ENCODE measurements around the gene CAMTA1. TPM values are rescaled to one million over a fixed set of nuclear protein-coding genes. Genes with fewer than 3 reads are reported as not detected.

Gene CAMTA1
- total RNA-seq, 1 donor from 2014 or later: 38.1 TPM

DNA sequence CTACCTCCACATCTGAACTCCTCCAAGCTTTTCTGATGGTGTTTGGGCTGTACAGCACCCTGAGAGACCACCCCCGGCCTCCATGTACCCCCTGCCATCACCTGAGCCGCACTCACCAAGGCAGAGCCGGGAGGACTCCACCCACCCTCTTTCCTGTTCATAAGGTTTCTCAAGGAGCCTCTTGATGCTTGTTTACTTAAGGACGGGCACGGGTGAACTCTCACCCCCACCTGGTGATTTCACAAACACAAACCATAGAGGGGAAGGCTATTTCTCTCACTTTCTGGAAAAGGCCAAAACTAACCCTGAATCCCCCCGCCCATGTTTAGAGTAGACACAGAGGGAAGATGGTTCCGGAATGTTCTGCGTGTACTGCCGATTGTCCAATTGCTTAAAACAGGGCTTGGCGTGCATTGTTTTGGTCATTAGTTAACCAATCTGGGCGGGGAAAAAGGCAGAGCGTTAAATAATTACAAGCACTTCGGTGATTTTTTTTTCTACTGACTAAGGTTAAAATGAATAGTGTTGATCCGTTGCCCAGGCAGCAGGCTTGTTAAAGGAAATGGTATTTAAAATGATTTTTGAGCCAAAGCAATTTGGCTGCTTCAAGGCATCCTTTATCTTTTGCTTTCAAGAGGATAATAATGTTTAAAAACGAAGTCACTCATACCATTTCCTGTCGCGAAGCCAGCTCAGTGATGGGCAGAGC is 706.0 kb downstream of the CAMTA1 start:
- H3K27ac ChIP-seq (ENCODE audit: low read depth, low read length): no peak overlapping the region
- no peaks in the 10 kb centered on the region for H3K36me3 ChIP-seq (ENCODE audit: control insufficient read depth in 3 of 3, insufficient read depth in 3 of 3, low read length in 3 of 3)
- no peak overlapping the region for H3K4me3 ChIP-seq (ENCODE audit: low read length in 3 of 3)
- H3K4me1 ChIP-seq (ENCODE audit: control insufficient read depth in 3 of 3, insufficient read depth in 3 of 3, low read length in 3 of 3): peaks cover 0 to 5% (median 0%) of the 10 kb centered on the region in 3 donors
- H3K9ac ChIP-seq (ENCODE audit: low read depth in 1 of 3, low read length in 3 of 3): no peak overlapping the region
- no peaks in the 10 kb centered on the region for H3K9me3 ChIP-seq (ENCODE audit: control insufficient read depth in 3 of 3, low read length in 3 of 3)
- H3K27me3 ChIP-seq (ENCODE audit: control insufficient read depth in 3 of 3, insufficient read depth in 3 of 3, low read length in 3 of 3): peaks cover 0 to 44% (median 25%) of the 10 kb centered on the region in 3 donors

DNA sequence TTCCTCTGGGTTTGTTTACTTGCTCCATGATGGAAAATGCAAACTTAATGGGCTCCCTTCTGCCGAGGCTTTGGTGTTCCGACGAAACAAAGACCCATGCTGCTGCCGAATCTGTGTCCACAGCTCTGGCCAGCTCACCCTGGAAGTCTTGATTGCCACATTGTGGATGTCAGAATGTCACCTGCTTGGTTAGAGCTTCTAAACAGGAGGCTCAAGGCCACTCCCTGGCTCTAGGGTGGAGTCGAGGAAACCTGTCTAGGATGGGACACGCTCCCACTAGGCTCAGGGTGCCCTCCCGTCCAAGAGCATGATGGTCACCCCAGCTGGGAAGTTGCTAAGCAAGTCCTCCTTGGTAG is 706.5 kb downstream of the CAMTA1 start:
- H3K4me3 ChIP-seq (ENCODE audit: low read length in 3 of 3): no peak overlapping the region

GRCh38 chr1:7493711-7494454 is 708.6 kb downstream of the CAMTA1 start:
- peaks cover 0 to 8% (median 3%) of the 10 kb centered on the region in 3 donors for H3K4me1 ChIP-seq (ENCODE audit: control insufficient read depth in 3 of 3, insufficient read depth in 3 of 3, low read length in 3 of 3)
- H3K27ac ChIP-seq (ENCODE audit: low read depth, low read length): no peak overlapping the region
- H3K27me3 ChIP-seq (ENCODE audit: control insufficient read depth in 3 of 3, insufficient read depth in 3 of 3, low read length in 3 of 3): peaks cover 0 to 36% (median 17%) of the 10 kb centered on the region in 3 donors
- no peak overlapping the region for H3K4me3 ChIP-seq (ENCODE audit: low read length in 3 of 3)
- no peaks in the 10 kb centered on the region for H3K36me3 ChIP-seq (ENCODE audit: control insufficient read depth in 3 of 3, insufficient read depth in 3 of 3, low read length in 3 of 3)
- no peaks in the 10 kb centered on the region for H3K9me3 ChIP-seq (ENCODE audit: control insufficient read depth in 3 of 3, low read length in 3 of 3)
- no peak overlapping the region for H3K9ac ChIP-seq (ENCODE audit: low read depth in 1 of 3, low read length in 3 of 3)

More for the DNA sequence above, 706.5 kb downstream of the CAMTA1 start:
- H3K9me3 ChIP-seq (ENCODE audit: control insufficient read depth in 3 of 3, low read length in 3 of 3): no peaks in the 10 kb centered on the region
- H3K9ac ChIP-seq (ENCODE audit: low read depth in 1 of 3, low read length in 3 of 3): no peak overlapping the region
- no peaks in the 10 kb centered on the region for H3K36me3 ChIP-seq (ENCODE audit: control insufficient read depth in 3 of 3, insufficient read depth in 3 of 3, low read length in 3 of 3)
- peaks cover 0 to 5% (median 3%) of the 10 kb centered on the region in 3 donors for H3K4me1 ChIP-seq (ENCODE audit: control insufficient read depth in 3 of 3, insufficient read depth in 3 of 3, low read length in 3 of 3)
- H3K27ac ChIP-seq (ENCODE audit: low read depth, low read length): no peak overlapping the region
- H3K27me3 ChIP-seq (ENCODE audit: control insufficient read depth in 3 of 3, insufficient read depth in 3 of 3, low read length in 3 of 3): peaks cover 0 to 44% (median 20%) of the 10 kb centered on the region in 3 donors

DNA sequence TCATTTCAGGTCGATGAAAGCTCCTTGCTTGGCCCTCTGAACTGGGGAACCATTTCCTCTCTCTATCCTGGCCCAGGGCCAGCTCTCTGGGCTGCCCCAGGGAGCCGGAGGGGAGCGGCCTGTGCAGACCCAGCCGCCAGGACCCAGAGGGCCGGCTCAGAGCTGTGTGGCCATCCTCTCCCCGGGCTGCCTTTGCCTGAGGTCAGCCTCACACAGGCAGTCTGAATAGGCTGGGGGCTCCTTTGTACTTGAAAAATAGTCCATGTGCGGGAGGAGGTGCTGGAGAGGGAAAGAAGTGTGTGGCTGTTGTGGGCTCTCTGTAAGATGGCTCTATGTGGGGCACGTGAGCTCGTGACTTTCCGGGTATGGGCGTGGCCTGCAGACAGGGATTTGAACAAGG is 710.7 kb downstream of the CAMTA1 start:
- no peaks in the 10 kb centered on the region for H3K36me3 ChIP-seq (ENCODE audit: control insufficient read depth in 3 of 3, insufficient read depth in 3 of 3, low read length in 3 of 3)
- H3K9ac ChIP-seq (ENCODE audit: low read depth in 1 of 3, low read length in 3 of 3): no peak overlapping the region
- peaks cover 0 to 24% (median 18%) of the 10 kb centered on the region in 3 donors for H3K27me3 ChIP-seq (ENCODE audit: control insufficient read depth in 3 of 3, insufficient read depth in 3 of 3, low read length in 3 of 3)
- H3K9me3 ChIP-seq (ENCODE audit: control insufficient read depth in 3 of 3, low read length in 3 of 3): no peaks in the 10 kb centered on the region
- H3K27ac ChIP-seq (ENCODE audit: low read depth, low read length): no peak overlapping the region
- no peak overlapping the region for H3K4me3 ChIP-seq (ENCODE audit: low read length in 3 of 3)
- peaks cover 0 to 4% (median 3%) of the 10 kb centered on the region in 3 donors for H3K4me1 ChIP-seq (ENCODE audit: control insufficient read depth in 3 of 3, insufficient read depth in 3 of 3, low read length in 3 of 3)

DNA sequence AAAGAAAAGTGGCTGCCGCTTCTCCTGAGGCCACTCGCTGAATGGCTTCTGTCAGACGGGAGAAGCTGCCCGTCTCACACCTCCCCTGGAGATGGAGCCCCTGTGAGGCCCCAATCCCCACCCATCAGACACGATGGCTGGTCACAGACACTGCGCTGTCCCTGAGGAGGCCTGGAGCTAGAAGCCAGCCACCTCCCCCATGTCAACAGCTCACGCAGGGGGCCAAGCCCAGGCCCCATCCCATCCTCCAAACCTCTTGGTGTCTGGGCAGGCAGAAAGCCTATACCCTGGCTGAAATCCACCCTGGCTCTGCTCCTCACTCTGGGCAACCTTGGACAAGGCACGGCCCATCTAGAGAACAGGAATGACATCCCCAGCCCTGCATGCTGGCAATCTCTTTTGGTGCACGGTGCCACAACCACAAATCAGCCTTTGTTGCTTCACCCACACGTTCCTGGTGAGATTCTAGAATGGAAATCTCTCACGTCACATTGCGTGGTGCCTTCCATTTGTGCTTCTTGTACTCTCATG is 711.9 kb downstream of the CAMTA1 start:
- H3K27me3 ChIP-seq (ENCODE audit: control insufficient read depth in 3 of 3, insufficient read depth in 3 of 3, low read length in 3 of 3): peaks cover 3 to 20% (median 15%) of the 10 kb centered on the region in 3 donors
- no peak overlapping the region for H3K4me3 ChIP-seq (ENCODE audit: low read length in 3 of 3)
- peaks cover 0 to 4% (median 3%) of the 10 kb centered on the region in 3 donors for H3K4me1 ChIP-seq (ENCODE audit: control insufficient read depth in 3 of 3, insufficient read depth in 3 of 3, low read length in 3 of 3)

DNA sequence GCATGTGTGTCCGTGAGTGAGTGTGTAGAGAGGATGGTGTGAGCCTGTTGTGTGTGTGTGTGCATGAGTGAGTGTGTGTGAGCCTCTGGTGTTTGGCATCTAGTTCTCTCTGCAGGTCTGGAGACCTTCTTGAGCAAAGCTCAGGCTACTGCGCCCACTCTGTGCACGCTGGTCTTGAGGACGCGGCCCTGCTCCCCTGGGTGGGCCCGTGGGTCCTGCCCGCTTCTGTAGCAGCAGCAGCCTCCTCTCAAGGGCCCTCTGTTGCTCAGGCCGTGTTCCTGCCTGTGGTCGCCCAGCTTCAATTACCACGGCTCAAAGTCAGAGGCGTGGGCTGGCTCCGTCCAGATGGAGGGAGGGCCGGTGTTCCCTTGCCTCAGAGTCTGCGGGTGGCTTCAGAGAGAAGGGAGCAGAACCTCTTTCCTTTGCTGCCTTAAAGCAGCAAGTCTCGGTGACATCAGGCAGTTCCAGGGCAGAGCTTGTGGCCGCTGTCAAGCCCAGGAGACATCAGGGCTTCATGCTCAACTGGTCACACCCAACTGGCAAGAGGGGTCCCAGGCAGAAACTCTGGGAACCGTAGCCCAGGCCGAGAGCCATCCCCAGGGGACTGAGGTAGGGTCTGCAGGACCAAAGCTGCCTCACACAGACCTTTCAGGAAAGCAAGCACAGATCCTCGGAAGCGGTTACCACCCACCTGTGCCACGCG is 715.3 kb downstream of the CAMTA1 start:
- H3K36me3 ChIP-seq (ENCODE audit: control insufficient read depth in 3 of 3, insufficient read depth in 3 of 3, low read length in 3 of 3): no peaks in the 10 kb centered on the region

More for the DNA sequence above, 711.9 kb downstream of the CAMTA1 start:
- Histone ChIP-seq H3K36me3 (ENCODE audit: control insufficient read depth in 3 of 3, insufficient read depth in 3 of 3, low read length in 3 of 3) (no peaks in the 10 kb centered on the region), H3K27ac (ENCODE audit: low read depth, low read length) (no peak overlapping the region), H3K9ac (ENCODE audit: low read depth in 1 of 3, low read length in 3 of 3) (no peak overlapping the region), H3K9me3 (ENCODE audit: control insufficient read depth in 3 of 3, low read length in 3 of 3) (no peaks in the 10 kb centered on the region)

GRCh38 chr1:7501084-7501491 is 715.8 kb downstream of the CAMTA1 start:
- Histone ChIP-seq H3K27ac (ENCODE audit: low read depth, low read length) (no peak overlapping the region), H3K4me1 (ENCODE audit: control insufficient read depth in 3 of 3, insufficient read depth in 3 of 3, low read length in 3 of 3) (peaks cover 0 to 4% (median 3%) of the 10 kb centered on the region in 3 donors)

More for the DNA sequence above, 715.3 kb downstream of the CAMTA1 start:
- peaks cover 3 to 10% (median 6%) of the 10 kb centered on the region in 3 donors for H3K27me3 ChIP-seq (ENCODE audit: control insufficient read depth in 3 of 3, insufficient read depth in 3 of 3, low read length in 3 of 3)
- H3K9ac ChIP-seq (ENCODE audit: low read depth in 1 of 3, low read length in 3 of 3): no peak overlapping the region
- H3K27ac ChIP-seq (ENCODE audit: low read depth, low read length): no peak overlapping the region
- no peaks in the 10 kb centered on the region for H3K9me3 ChIP-seq (ENCODE audit: control insufficient read depth in 3 of 3, low read length in 3 of 3)
- peaks cover 0 to 4% (median 3%) of the 10 kb centered on the region in 3 donors for H3K4me1 ChIP-seq (ENCODE audit: control insufficient read depth in 3 of 3, insufficient read depth in 3 of 3, low read length in 3 of 3)
- no peak overlapping the region for H3K4me3 ChIP-seq (ENCODE audit: low read length in 3 of 3)

GRCh38 chr1:7501723-7502603 is 716.7 kb downstream of the CAMTA1 start:
- no peaks in the 10 kb centered on the region for H3K36me3 ChIP-seq (ENCODE audit: control insufficient read depth in 3 of 3, insufficient read depth in 3 of 3, low read length in 3 of 3)
- H3K4me3 ChIP-seq (ENCODE audit: low read length in 3 of 3): no peak overlapping the region
- no peak overlapping the region for H3K27ac ChIP-seq (ENCODE audit: low read depth, low read length)
- no peak overlapping the region for H3K9ac ChIP-seq (ENCODE audit: low read depth in 1 of 3, low read length in 3 of 3)
- no peaks in the 10 kb centered on the region for H3K9me3 ChIP-seq (ENCODE audit: control insufficient read depth in 3 of 3, low read length in 3 of 3)
- peaks cover 0 to 4% (median 0%) of the 10 kb centered on the region in 3 donors for H3K4me1 ChIP-seq (ENCODE audit: control insufficient read depth in 3 of 3, insufficient read depth in 3 of 3, low read length in 3 of 3)
- peaks cover 3 to 10% (median 3%) of the 10 kb centered on the region in 3 donors for H3K27me3 ChIP-seq (ENCODE audit: control insufficient read depth in 3 of 3, insufficient read depth in 3 of 3, low read length in 3 of 3)

More at GRCh38 chr1:7501084-7501491, 715.8 kb downstream of the CAMTA1 start:
- no peaks in the 10 kb centered on the region for H3K9me3 ChIP-seq (ENCODE audit: control insufficient read depth in 3 of 3, low read length in 3 of 3)
- H3K36me3 ChIP-seq (ENCODE audit: control insufficient read depth in 3 of 3, insufficient read depth in 3 of 3, low read length in 3 of 3): no peaks in the 10 kb centered on the region
- H3K9ac ChIP-seq (ENCODE audit: low read depth in 1 of 3, low read length in 3 of 3): no peak overlapping the region
- peaks cover 3 to 10% (median 6%) of the 10 kb centered on the region in 3 donors for H3K27me3 ChIP-seq (ENCODE audit: control insufficient read depth in 3 of 3, insufficient read depth in 3 of 3, low read length in 3 of 3)
- no peak overlapping the region for H3K4me3 ChIP-seq (ENCODE audit: low read length in 3 of 3)
